ENCODE results near the gene DPH7.
"Not testable (repeated sequence)": the region's sequence is repeated elsewhere in the genome, so short reads cannot be mapped to it uniquely, and the experiment has no call there.

DPH7 gene

GRCh38 chr9:137524161-137524980, 54.4 kb downstream of the DPH7 start:
- DNase-seq (ENCODE audit: insufficient read length, low spot score): no peak
- TF ChIP-seq POLR2AphosphoS5 (IDR thresholded peaks at IDR 0.05; ENCODE audit: low read depth, low read length) (no peak), POU2F2 (IDR thresholded peaks at IDR 0.05; ENCODE audit: low read depth, low read length) (no peak), SPI1 (IDR thresholded peaks at IDR 0.05; ENCODE audit: low read depth, low read length) (no peak), TAF1 (IDR thresholded peaks at IDR 0.05; ENCODE audit: low read depth, low read length) (no peak), POLR2A (IDR thresholded peaks at IDR 0.05; ENCODE audit: low read depth, low read length) (no peak), PAX5 (IDR thresholded peaks at IDR 0.05; ENCODE audit: insufficient read depth, low read length, severe bottlenecking) (no peak)
- no peak for FAIRE-seq

GRCh38 chr9:137522746-137523455, 55.8 kb downstream of the DPH7 start:
- FAIRE-seq (no peak), DNase-seq (ENCODE audit: insufficient read length, low spot score) (no peak)
- TF ChIP-seq POLR2A (IDR thresholded peaks at IDR 0.05; ENCODE audit: low read depth, low read length) (no peak), POU2F2 (IDR thresholded peaks at IDR 0.05; ENCODE audit: low read depth, low read length) (no peak), SPI1 (IDR thresholded peaks at IDR 0.05; ENCODE audit: low read depth, low read length) (no peak), POLR2AphosphoS5 (IDR thresholded peaks at IDR 0.05; ENCODE audit: low read depth, low read length) (no peak), TAF1 (IDR thresholded peaks at IDR 0.05; ENCODE audit: low read depth, low read length) (no peak), PAX5 (IDR thresholded peaks at IDR 0.05; ENCODE audit: insufficient read depth, low read length, severe bottlenecking) (no peak)

- no peak for TF ChIP-seq SPI1 (IDR thresholded peaks at IDR 0.05; ENCODE audit: low read depth, low read length)
- TF ChIP-seq POLR2A (IDR thresholded peaks at IDR 0.05; ENCODE audit: low read depth, low read length): no peak
- no peak for TF ChIP-seq PAX5 (IDR thresholded peaks at IDR 0.05; ENCODE audit: insufficient read depth, low read length, severe bottlenecking)
- TF ChIP-seq POLR2AphosphoS5 (IDR thresholded peaks at IDR 0.05; ENCODE audit: low read depth, low read length): no peak
- no peak for TF ChIP-seq TAF1 (IDR thresholded peaks at IDR 0.05; ENCODE audit: low read depth, low read length)
- no peak for TF ChIP-seq POU2F2 (IDR thresholded peaks at IDR 0.05; ENCODE audit: low read depth, low read length)
- DNase-seq (ENCODE audit: insufficient read length, low spot score): no peak
- FAIRE-seq: no peak
Observed at GRCh38 chr9:137521405-137521985, 57.2 kb downstream of the DPH7 start.

GRCh38 chr9:137520614-137521404, 57.9 kb downstream of the DPH7 start:
- TF ChIP-seq POLR2A (IDR thresholded peaks at IDR 0.05; ENCODE audit: low read depth, low read length) (no peak), PAX5 (IDR thresholded peaks at IDR 0.05; ENCODE audit: insufficient read depth, low read length, severe bottlenecking) (no peak), POU2F2 (IDR thresholded peaks at IDR 0.05; ENCODE audit: low read depth, low read length) (no peak), SPI1 (IDR thresholded peaks at IDR 0.05; ENCODE audit: low read depth, low read length) (no peak), POLR2AphosphoS5 (IDR thresholded peaks at IDR 0.05; ENCODE audit: low read depth, low read length) (no peak), TAF1 (IDR thresholded peaks at IDR 0.05; ENCODE audit: low read depth, low read length) (no peak)
- FAIRE-seq (no peak), DNase-seq (ENCODE audit: insufficient read length, low spot score) (no peak)

GRCh38 chr9:137519553-137519952, 59.2 kb downstream of the DPH7 start:
- FAIRE-seq: no peak
- no peak for DNase-seq (ENCODE audit: insufficient read length, low spot score)

GRCh38 chr9:137518661-137519459, 59.9 kb downstream of the DPH7 start:
- DNase-seq (ENCODE audit: insufficient read length, low spot score); FAIRE-seq: not testable (repeated sequence)

More at GRCh38 chr9:137519553-137519952, 59.2 kb downstream of the DPH7 start:
- TF ChIP-seq POLR2A (IDR thresholded peaks at IDR 0.05; ENCODE audit: low read depth, low read length) (no peak), TAF1 (IDR thresholded peaks at IDR 0.05; ENCODE audit: low read depth, low read length) (no peak), PAX5 (IDR thresholded peaks at IDR 0.05; ENCODE audit: insufficient read depth, low read length, severe bottlenecking) (no peak), POU2F2 (IDR thresholded peaks at IDR 0.05; ENCODE audit: low read depth, low read length) (no peak), SPI1 (IDR thresholded peaks at IDR 0.05; ENCODE audit: low read depth, low read length) (no peak), POLR2AphosphoS5 (IDR thresholded peaks at IDR 0.05; ENCODE audit: low read depth, low read length) (no peak)

GRCh38 chr9:137516144-137516917, 62.4 kb downstream of the DPH7 start:
- TF ChIP-seq SPI1 (IDR thresholded peaks at IDR 0.05; ENCODE audit: low read depth, low read length): no peak
- no peak for TF ChIP-seq POLR2A (IDR thresholded peaks at IDR 0.05; ENCODE audit: low read depth, low read length)
- TF ChIP-seq POLR2AphosphoS5 (IDR thresholded peaks at IDR 0.05; ENCODE audit: low read depth, low read length): no peak
- no peak for TF ChIP-seq TAF1 (IDR thresholded peaks at IDR 0.05; ENCODE audit: low read depth, low read length)
- no peak for TF ChIP-seq PAX5 (IDR thresholded peaks at IDR 0.05; ENCODE audit: insufficient read depth, low read length, severe bottlenecking)
- no peak for TF ChIP-seq POU2F2 (IDR thresholded peaks at IDR 0.05; ENCODE audit: low read depth, low read length)
- FAIRE-seq (no peak), DNase-seq (ENCODE audit: insufficient read length, low spot score) (no peak)

- TF ChIP-seq POU2F2 (IDR thresholded peaks at IDR 0.05; ENCODE audit: low read depth, low read length) (no peak), POLR2AphosphoS5 (IDR thresholded peaks at IDR 0.05; ENCODE audit: low read depth, low read length) (no peak), PAX5 (IDR thresholded peaks at IDR 0.05; ENCODE audit: insufficient read depth, low read length, severe bottlenecking) (no peak), TAF1 (IDR thresholded peaks at IDR 0.05; ENCODE audit: low read depth, low read length) (no peak), POLR2A (IDR thresholded peaks at IDR 0.05; ENCODE audit: low read depth, low read length) (no peak), SPI1 (IDR thresholded peaks at IDR 0.05; ENCODE audit: low read depth, low read length) (no peak)
- DNase-seq (ENCODE audit: insufficient read length, low spot score) (no peak), FAIRE-seq (no peak)
Observed at GRCh38 chr9:137515338-137515724, 63.4 kb downstream of the DPH7 start.
